GM19397 (cell line): ENCODE data around the gene ABCC3.
"Not testable (repeated sequence)": the region's sequence is repeated elsewhere in the genome, so short reads cannot be mapped to it uniquely, and the experiment has no call there.

Experiments used
- ATAC-seq: cut with Tn5 transposase; IDR thresholded peaks from one replicate; pipeline ENCODE4 v1.9.1; 2021; ENCODE audit warnings: mild to moderate bottlenecking, moderate library complexity; ENCODE audit not compliant: unreplicated experiment

Gene ABCC3

GRCh38 chr17:50696365-50696879, 61.7 kb downstream of the ABCC3 start:
- no peak for ATAC-seq

- ATAC-seq = no peak
These were observed 62.4 kb downstream of the ABCC3 start for GRCh38 chr17:50697062-50697461.

GRCh38 chr17:50697663-50698272, 63.1 kb downstream of the ABCC3 start:
- ATAC-seq = no peak

GRCh38 chr17:50699410-50699809, 64.7 kb downstream of the ABCC3 start:
- ATAC-seq = no peak

- no peak for ATAC-seq
These were observed 68.5 kb downstream of the ABCC3 start for GRCh38 chr17:50703162-50703561.

GRCh38 chr17:50707289-50708049, 72.8 kb downstream of the ABCC3 start, which contains the start of gene ANKRD40:
Gene ANKRD40, minus strand, starts transcription at chr17:50707914. Its CDS starts 260 bp downstream, at chr17:50707654.
- peak; percentile 74 for ATAC-seq

- ATAC-seq = no peak
These were observed 73.6 kb downstream of the ABCC3 start for GRCh38 chr17:50708050-50709000.

- ATAC-seq = not testable (repeated sequence)
These were observed 74.4 kb downstream of the ABCC3 start for GRCh38 chr17:50709053-50709452.

GRCh38 chr17:50710025-50710424, 75.3 kb downstream of the ABCC3 start:
- ATAC-seq = no peak

- no peak for ATAC-seq
These were observed 76.0 kb downstream of the ABCC3 start for GRCh38 chr17:50710650-50711049.

GRCh38 chr17:50712641-50713040, 78.0 kb downstream of the ABCC3 start:
- no peak for ATAC-seq

- no peak for ATAC-seq
These were observed 80.8 kb downstream of the ABCC3 start for GRCh38 chr17:50715471-50715870.

- ATAC-seq = peak; percentile 91
These were observed 84.7 kb downstream of the ABCC3 start, which contains the start of gene LUC7L3 for GRCh38 chr17:50719144-50719923. Gene LUC7L3, plus strand, starts transcription at chr17:50719603. Its CDS starts 130 bp downstream, at chr17:50719733.

- no peak for ATAC-seq
These were observed 85.5 kb downstream of the ABCC3 start for GRCh38 chr17:50719924-50720794.

GRCh38 chr17:50721194-50722010, 86.7 kb downstream of the ABCC3 start:
- ATAC-seq = no peak

GRCh38 chr17:50722746-50723145, 88.1 kb downstream of the ABCC3 start:
- ATAC-seq = no peak

GRCh38 chr17:50724622-50725021, 89.9 kb downstream of the ABCC3 start:
- not testable (repeated sequence) for ATAC-seq
